Diencephalon (tissue), 1 donor: ENCODE results near the gene SMPD3. TPM values are rescaled to one million over a fixed set of nuclear protein-coding genes. Genes with fewer than 3 reads are reported as not detected.

Experiments
- small RNA-seq: library from RNA; depleted of rRNA; stranded (forward); fragments of <200 nt; gene quantifications from one replicate; pipeline ENCODE3, GENCODE V24; 2014
- total RNA-seq: library from RNA; depleted of rRNA; stranded (reverse); fragments of >200 nt; gene quantifications from one replicate; pipeline ENCODE4 v1.2.3, GENCODE V29; 2014

SMPD3 gene
- 69.0 TPM for total RNA-seq

GRCh38 chr16:68448360-68448970 lies at the start of gene SMPD3:
Gene SMPD3 (minus strand): TSS chr16:68448508. CDS start chr16:68372181, 76,327 bp downstream.

GRCh38 chr16:68310774-68311511 lies 137.4 kb downstream of the SMPD3 start, which contains the start of the genes PRMT7 and SLC7A6OS:
Gene PRMT7 (plus strand): TSS chr16:68311019. CDS start chr16:68315980, 4,961 bp downstream.
Gene SLC7A6OS (minus strand): TSS chr16:68310946. CDS start chr16:68310926, 20 bp downstream.

Small RNA genes within 50 kb of the gene (small RNA-seq; reads per million reads assigned to genes)
- gene RF00019 (not detected), gene RNU4-30P (not detected)

Other genes with a start within 250 kb of the SMPD3 start
- 0.92 TPM for gene ESRP2, start 212.4 kb downstream of the SMPD3 start, total RNA-seq
- gene PLA2G15, start 203.1 kb downstream of the SMPD3 start, total RNA-seq, result 28.8 TPM
- gene SLC7A6, start 184.0 kb downstream of the SMPD3 start, total RNA-seq, result 26.1 TPM
- gene SLC7A6OS, start 137.6 kb downstream of the SMPD3 start, total RNA-seq, result 13.1 TPM
- 50.3 TPM for gene PRMT7, start 137.5 kb downstream of the SMPD3 start, total RNA-seq
- gene ZFP90, start 90.8 kb upstream of the SMPD3 start, total RNA-seq, result 102 TPM
- 6.5 TPM for gene CDH3, start 196.8 kb upstream of the SMPD3 start, total RNA-seq